ENCODE measurements around the gene ZNF710. TPM values are rescaled to one million over a fixed set of nuclear protein-coding genes. Genes with fewer than 3 reads are reported as not detected.

The ZNF710 gene
- polyA plus RNA-seq, 1 donor from 2014 or later = 10.2 TPM

- TF ChIP-seq MXI1 (conservative IDR thresholded peaks at IDR 0.05; ENCODE audit: poor library complexity, severe bottlenecking) (peak; percentile 72), EZH2 (IDR thresholded peaks at IDR 0.05; ENCODE audit: borderline replicate concordance, insufficient read depth, low read length, poor library complexity, severe bottlenecking) (no peak), POLR2AphosphoS5 (IDR thresholded peaks at IDR 0.05) (peak; percentile 94), TAF1 (IDR thresholded peaks at IDR 0.05; ENCODE audit: low read depth) (no peak), RAD21 (conservative IDR thresholded peaks at IDR 0.05) (peak; percentile 29), EP300 (conservative IDR thresholded peaks at IDR 0.05; ENCODE audit: poor library complexity, severe bottlenecking) (peak; percentile 50), SMC3 (conservative IDR thresholded peaks at IDR 0.05; ENCODE audit: poor library complexity) (peak; percentile 52)
- TF ChIP-seq, protein P1, sequence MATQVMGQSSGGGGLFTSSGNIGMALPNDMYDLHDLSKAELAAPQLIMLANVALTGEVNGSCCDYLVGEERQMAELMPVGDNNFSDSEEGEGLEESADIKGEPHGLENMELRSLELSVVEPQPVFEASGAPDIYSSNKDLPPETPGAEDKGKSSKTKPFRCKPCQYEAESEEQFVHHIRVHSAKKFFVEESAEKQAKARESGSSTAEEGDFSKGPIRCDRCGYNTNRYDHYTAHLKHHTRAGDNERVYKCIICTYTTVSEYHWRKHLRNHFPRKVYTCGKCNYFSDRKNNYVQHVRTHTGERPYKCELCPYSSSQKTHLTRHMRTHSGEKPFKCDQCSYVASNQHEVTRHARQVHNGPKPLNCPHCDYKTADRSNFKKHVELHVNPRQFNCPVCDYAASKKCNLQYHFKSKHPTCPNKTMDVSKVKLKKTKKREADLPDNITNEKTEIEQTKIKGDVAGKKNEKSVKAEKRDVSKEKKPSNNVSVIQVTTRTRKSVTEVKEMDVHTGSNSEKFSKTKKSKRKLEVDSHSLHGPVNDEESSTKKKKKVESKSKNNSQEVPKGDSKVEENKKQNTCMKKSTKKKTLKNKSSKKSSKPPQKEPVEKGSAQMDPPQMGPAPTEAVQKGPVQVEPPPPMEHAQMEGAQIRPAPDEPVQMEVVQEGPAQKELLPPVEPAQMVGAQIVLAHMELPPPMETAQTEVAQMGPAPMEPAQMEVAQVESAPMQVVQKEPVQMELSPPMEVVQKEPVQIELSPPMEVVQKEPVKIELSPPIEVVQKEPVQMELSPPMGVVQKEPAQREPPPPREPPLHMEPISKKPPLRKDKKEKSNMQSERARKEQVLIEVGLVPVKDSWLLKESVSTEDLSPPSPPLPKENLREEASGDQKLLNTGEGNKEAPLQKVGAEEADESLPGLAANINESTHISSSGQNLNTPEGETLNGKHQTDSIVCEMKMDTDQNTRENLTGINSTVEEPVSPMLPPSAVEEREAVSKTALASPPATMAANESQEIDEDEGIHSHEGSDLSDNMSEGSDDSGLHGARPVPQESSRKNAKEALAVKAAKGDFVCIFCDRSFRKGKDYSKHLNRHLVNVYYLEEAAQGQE (IDR thresholded peaks at IDR 0.05; ENCODE audit: borderline replicate concordance) = peak; percentile 26
- TF ChIP-seq, protein P2, sequence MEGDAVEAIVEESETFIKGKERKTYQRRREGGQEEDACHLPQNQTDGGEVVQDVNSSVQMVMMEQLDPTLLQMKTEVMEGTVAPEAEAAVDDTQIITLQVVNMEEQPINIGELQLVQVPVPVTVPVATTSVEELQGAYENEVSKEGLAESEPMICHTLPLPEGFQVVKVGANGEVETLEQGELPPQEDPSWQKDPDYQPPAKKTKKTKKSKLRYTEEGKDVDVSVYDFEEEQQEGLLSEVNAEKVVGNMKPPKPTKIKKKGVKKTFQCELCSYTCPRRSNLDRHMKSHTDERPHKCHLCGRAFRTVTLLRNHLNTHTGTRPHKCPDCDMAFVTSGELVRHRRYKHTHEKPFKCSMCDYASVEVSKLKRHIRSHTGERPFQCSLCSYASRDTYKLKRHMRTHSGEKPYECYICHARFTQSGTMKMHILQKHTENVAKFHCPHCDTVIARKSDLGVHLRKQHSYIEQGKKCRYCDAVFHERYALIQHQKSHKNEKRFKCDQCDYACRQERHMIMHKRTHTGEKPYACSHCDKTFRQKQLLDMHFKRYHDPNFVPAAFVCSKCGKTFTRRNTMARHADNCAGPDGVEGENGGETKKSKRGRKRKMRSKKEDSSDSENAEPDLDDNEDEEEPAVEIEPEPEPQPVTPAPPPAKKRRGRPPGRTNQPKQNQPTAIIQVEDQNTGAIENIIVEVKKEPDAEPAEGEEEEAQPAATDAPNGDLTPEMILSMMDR (IDR thresholded peaks at IDR 0.05; ENCODE audit: poor library complexity, severe bottlenecking) = peak; percentile 23
- Histone ChIP-seq H3K4me2 (ENCODE audit: low read length) (peak within 1 kb of the TSS; percentile 93), H3K9ac (ENCODE audit: low read length) (peak within 1 kb of the TSS; percentile 92), H2AFZ (ENCODE audit: low read depth, low read length) (peak within 1 kb of the TSS; percentile 52), H3K79me2 (replicated peaks; ENCODE audit: insufficient read depth, low read length) (peaks cover 33% of the 10 kb centered on the region), H3K36me3 (ENCODE audit: insufficient read depth, low read length) (no peaks in the 10 kb centered on the region), H3K27ac (ENCODE audit: low read length) (peak within 1 kb of the TSS; percentile 64), H3K9me2 (ENCODE audit: insufficient read depth, low read length) (no peaks in the 10 kb centered on the region), H3K9me3 (ENCODE audit: low read length) (no peaks in the 10 kb centered on the region), H4K20me1 (ENCODE audit: insufficient read depth) (no peaks in the 10 kb centered on the region), H3F3A (ENCODE audit: insufficient read depth, low read length, poor library complexity, severe bottlenecking) (no peaks in the 10 kb centered on the region), H3K4me3 (ENCODE audit: low read length) (peak within 1 kb of the TSS; percentile 74), H3K27me3 (ENCODE audit: insufficient read depth, low read depth, low read length) (no peaks in the 10 kb centered on the region)
Observed at GRCh38 chr15:90101969-90102890, 101.1 kb downstream of the ZNF710 start, which contains the start of gene IDH2. TSS of gene IDH2 (minus strand) at chr15:90102468. CDS start at chr15:90102390, 78 bp downstream.

GRCh38 chr15:90103701-90104329 lies 102.7 kb downstream of the ZNF710 start:
- H2AFZ ChIP-seq (ENCODE audit: low read depth, low read length) = no peak overlapping the region
- H3K4me3 ChIP-seq (ENCODE audit: low read length) = no peak overlapping the region
- peaks cover 28% of the 10 kb centered on the region for H3K79me2 ChIP-seq (replicated peaks; ENCODE audit: insufficient read depth, low read length)
- no peaks in the 10 kb centered on the region for H3F3A ChIP-seq (ENCODE audit: insufficient read depth, low read length, poor library complexity, severe bottlenecking)
- H3K9me3 ChIP-seq (ENCODE audit: low read length) = no peaks in the 10 kb centered on the region
- no peak overlapping the region for H3K9ac ChIP-seq (ENCODE audit: low read length)
- H3K4me2 ChIP-seq (ENCODE audit: low read length) = no peak overlapping the region
- H3K36me3 ChIP-seq (ENCODE audit: insufficient read depth, low read length) = no peaks in the 10 kb centered on the region
- no peak overlapping the region for H3K27ac ChIP-seq (ENCODE audit: low read length)
- H3K27me3 ChIP-seq (ENCODE audit: insufficient read depth, low read depth, low read length) = no peaks in the 10 kb centered on the region
- TF ChIP-seq POLR2AphosphoS5 (IDR thresholded peaks at IDR 0.05) = no peak
- TF ChIP-seq TAF1 (IDR thresholded peaks at IDR 0.05; ENCODE audit: low read depth) = no peak
- no peak for TF ChIP-seq MXI1 (conservative IDR thresholded peaks at IDR 0.05; ENCODE audit: poor library complexity, severe bottlenecking)
- no peak for TF ChIP-seq EZH2 (IDR thresholded peaks at IDR 0.05; ENCODE audit: borderline replicate concordance, insufficient read depth, low read length, poor library complexity, severe bottlenecking)
- no peaks in the 10 kb centered on the region for H3K9me2 ChIP-seq (ENCODE audit: insufficient read depth, low read length)
- H4K20me1 ChIP-seq (ENCODE audit: insufficient read depth) = no peaks in the 10 kb centered on the region

Measured in neural cell (in vitro differentiated cells).